Measurements from ENCODE around the gene DACH1. TPM values are rescaled to one million over a fixed set of nuclear protein-coding genes. Genes with fewer than 3 reads are reported as not detected.

Gene DACH1
- total RNA-seq, 1 donor from 2014 or later, result 110 TPM

- peaks cover 10% of the 10 kb centered on the region for H3K4me1 Mint-ChIP-seq (ENCODE audit: low read depth, unreplicated experiment)
- no peak for DNase-seq
- TF ChIP-seq, protein P1, sequence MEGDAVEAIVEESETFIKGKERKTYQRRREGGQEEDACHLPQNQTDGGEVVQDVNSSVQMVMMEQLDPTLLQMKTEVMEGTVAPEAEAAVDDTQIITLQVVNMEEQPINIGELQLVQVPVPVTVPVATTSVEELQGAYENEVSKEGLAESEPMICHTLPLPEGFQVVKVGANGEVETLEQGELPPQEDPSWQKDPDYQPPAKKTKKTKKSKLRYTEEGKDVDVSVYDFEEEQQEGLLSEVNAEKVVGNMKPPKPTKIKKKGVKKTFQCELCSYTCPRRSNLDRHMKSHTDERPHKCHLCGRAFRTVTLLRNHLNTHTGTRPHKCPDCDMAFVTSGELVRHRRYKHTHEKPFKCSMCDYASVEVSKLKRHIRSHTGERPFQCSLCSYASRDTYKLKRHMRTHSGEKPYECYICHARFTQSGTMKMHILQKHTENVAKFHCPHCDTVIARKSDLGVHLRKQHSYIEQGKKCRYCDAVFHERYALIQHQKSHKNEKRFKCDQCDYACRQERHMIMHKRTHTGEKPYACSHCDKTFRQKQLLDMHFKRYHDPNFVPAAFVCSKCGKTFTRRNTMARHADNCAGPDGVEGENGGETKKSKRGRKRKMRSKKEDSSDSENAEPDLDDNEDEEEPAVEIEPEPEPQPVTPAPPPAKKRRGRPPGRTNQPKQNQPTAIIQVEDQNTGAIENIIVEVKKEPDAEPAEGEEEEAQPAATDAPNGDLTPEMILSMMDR (IDR thresholded peaks at IDR 0.05; ENCODE audit: partially characterized antibody, unreplicated experiment), result no peak
- peaks cover 2% of the 10 kb centered on the region for H3K27me3 Mint-ChIP-seq (ENCODE audit: unreplicated experiment)
- H3K9me3 Mint-ChIP-seq (ENCODE audit: unreplicated experiment), result peaks cover 3% of the 10 kb centered on the region
- H3K4me3 Mint-ChIP-seq (ENCODE audit: unreplicated experiment), result no peak overlapping the region
- no peaks in the 10 kb centered on the region for H3K36me3 Mint-ChIP-seq (ENCODE audit: unreplicated experiment)
- H3K27ac Mint-ChIP-seq (ENCODE audit: unreplicated experiment), result no peak overlapping the region
Observed at GRCh38 chr13:71489041-71489440, 378.0 kb downstream of the DACH1 start.

DNA sequence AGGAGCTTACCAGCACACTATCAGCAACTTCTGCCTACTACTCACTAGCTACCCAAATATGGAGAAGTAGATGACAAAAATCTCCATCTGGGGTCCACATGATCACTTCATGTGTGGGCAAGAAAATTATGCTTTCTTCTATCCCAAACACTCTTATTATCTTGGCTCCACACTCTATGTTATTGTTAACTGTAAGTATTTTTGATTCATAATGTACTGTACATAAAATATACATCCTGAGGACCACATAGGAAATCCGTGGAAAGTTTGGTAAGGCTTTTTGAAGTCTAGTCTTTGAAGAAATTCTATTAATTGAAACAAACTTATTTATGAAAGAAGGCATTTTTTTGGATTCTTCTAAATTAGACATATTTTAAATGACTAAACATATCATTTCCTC, 378.8 kb downstream of the DACH1 start:
- Mint-ChIP-seq H3K27me3 (ENCODE audit: unreplicated experiment) (peaks cover 2% of the 10 kb centered on the region), H3K4me1 (ENCODE audit: low read depth, unreplicated experiment) (peaks cover 10% of the 10 kb centered on the region), H3K9me3 (ENCODE audit: unreplicated experiment) (peaks cover 3% of the 10 kb centered on the region), H3K36me3 (ENCODE audit: unreplicated experiment) (no peaks in the 10 kb centered on the region), H3K27ac (ENCODE audit: unreplicated experiment) (no peak overlapping the region), H3K4me3 (ENCODE audit: unreplicated experiment) (no peak overlapping the region)
- TF ChIP-seq, protein P1 (IDR thresholded peaks at IDR 0.05; ENCODE audit: partially characterized antibody, unreplicated experiment), result no peak
- no peak for DNase-seq

DNA sequence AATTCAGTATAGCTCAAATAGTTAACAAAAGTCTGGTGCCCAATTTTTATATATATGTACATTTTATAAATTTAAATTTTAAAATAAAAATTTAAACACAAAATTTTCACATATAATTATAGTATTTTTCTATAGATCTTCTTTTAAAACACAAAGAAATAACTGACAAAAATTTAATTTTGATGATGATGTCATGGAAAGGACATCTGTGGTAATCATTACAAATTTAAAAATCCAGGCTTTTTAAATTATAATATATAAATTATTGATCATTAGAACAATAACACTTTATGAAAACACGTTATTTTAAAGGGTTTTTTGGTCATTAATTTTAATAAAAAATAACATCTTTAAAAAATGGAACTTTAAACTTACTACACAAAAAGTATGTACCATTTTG, 381.1 kb downstream of the DACH1 start:
- H3K27me3 Mint-ChIP-seq (ENCODE audit: unreplicated experiment), result no peaks in the 10 kb centered on the region
- peaks cover 6% of the 10 kb centered on the region for H3K4me1 Mint-ChIP-seq (ENCODE audit: low read depth, unreplicated experiment)
- H3K36me3 Mint-ChIP-seq (ENCODE audit: unreplicated experiment), result no peaks in the 10 kb centered on the region
- TF ChIP-seq, protein P1 (IDR thresholded peaks at IDR 0.05; ENCODE audit: partially characterized antibody, unreplicated experiment), result no peak
- no peak overlapping the region for H3K4me3 Mint-ChIP-seq (ENCODE audit: unreplicated experiment)
- H3K9me3 Mint-ChIP-seq (ENCODE audit: unreplicated experiment), result no peaks in the 10 kb centered on the region
- no peak for DNase-seq
- no peak overlapping the region for H3K27ac Mint-ChIP-seq (ENCODE audit: unreplicated experiment)

GRCh38 chr13:71483733-71484132, 383.3 kb downstream of the DACH1 start:
- Mint-ChIP-seq H3K27me3 (ENCODE audit: unreplicated experiment) (no peaks in the 10 kb centered on the region), H3K4me1 (ENCODE audit: low read depth, unreplicated experiment) (peaks cover 3% of the 10 kb centered on the region), H3K9me3 (ENCODE audit: unreplicated experiment) (peaks cover 3% of the 10 kb centered on the region), H3K27ac (ENCODE audit: unreplicated experiment) (no peak overlapping the region), H3K36me3 (ENCODE audit: unreplicated experiment) (no peaks in the 10 kb centered on the region), H3K4me3 (ENCODE audit: unreplicated experiment) (no peak overlapping the region)
- TF ChIP-seq, protein P1 (IDR thresholded peaks at IDR 0.05; ENCODE audit: partially characterized antibody, unreplicated experiment), result no peak
- DNase-seq, result no peak

DNA sequence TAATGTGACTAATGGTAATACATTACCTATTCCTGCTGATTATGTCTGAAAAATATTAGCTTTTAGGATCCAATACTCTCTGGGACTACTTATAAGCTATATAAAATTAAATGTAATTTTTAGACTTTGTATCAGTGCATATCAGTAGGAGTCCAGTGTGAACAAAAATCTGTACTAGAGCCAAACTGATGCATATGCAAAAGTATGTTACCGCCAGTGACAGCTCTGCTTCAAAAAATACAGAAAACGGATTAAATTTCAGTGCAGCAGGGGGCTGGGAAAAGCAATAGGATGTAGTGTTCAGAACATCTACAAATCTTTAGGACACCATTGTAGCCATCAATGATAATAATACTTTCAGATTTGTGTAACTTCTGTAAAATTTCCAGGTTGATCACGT, 385.5 kb downstream of the DACH1 start:
- Mint-ChIP-seq H3K36me3 (ENCODE audit: unreplicated experiment) (no peaks in the 10 kb centered on the region), H3K27ac (ENCODE audit: unreplicated experiment) (peak overlapping the region; percentile 9), H3K4me3 (ENCODE audit: unreplicated experiment) (no peak overlapping the region), H3K4me1 (ENCODE audit: low read depth, unreplicated experiment) (peaks cover 8% of the 10 kb centered on the region), H3K9me3 (ENCODE audit: unreplicated experiment) (peaks cover 3% of the 10 kb centered on the region), H3K27me3 (ENCODE audit: unreplicated experiment) (peaks cover 2% of the 10 kb centered on the region)
- TF ChIP-seq, protein P1 (IDR thresholded peaks at IDR 0.05; ENCODE audit: partially characterized antibody, unreplicated experiment), result no peak
- DNase-seq, result no peak
